ENCODE data around the gene TMEM116. TPM values are rescaled to one million over a fixed set of nuclear protein-coding genes. Genes with fewer than 3 reads are reported as not detected.

Gene TMEM116
- total RNA-seq, 2 donors from 2014 or later, result 4.6 to 8.0 TPM

GRCh38 chr12:112017041-112017440 is 4.1 kb upstream of the TMEM116 start:
- Histone ChIP-seq H3K4me1 (peaks cover 21% of the 10 kb centered on the region), H3K4me3 (no peak overlapping the region), H3K9me3 (no peaks in the 10 kb centered on the region), H3K27me3 (no peaks in the 10 kb centered on the region), H3K36me3 (replicated peaks in 1 of 2; ENCODE audit: insufficient read depth in 1 of 2, low read depth in 2 of 2) (peaks cover 0 to 5% of the 10 kb centered on the region in 2 donors), H3K27ac (no peak overlapping the region)
- 81 to 87% methylated on average over 1 of the region's 1 CpG for WGBS, 2 donors
- ATAC-seq, result no peak
- intact Hi-C loops (cut with DNase I), result no loop called here
- DNase-seq, result no peak
- TF ChIP-seq CTCF (IDR thresholded peaks at IDR 0.05) (no peak), POLR2A (IDR thresholded peaks at IDR 0.05) (no peak)

DNA sequence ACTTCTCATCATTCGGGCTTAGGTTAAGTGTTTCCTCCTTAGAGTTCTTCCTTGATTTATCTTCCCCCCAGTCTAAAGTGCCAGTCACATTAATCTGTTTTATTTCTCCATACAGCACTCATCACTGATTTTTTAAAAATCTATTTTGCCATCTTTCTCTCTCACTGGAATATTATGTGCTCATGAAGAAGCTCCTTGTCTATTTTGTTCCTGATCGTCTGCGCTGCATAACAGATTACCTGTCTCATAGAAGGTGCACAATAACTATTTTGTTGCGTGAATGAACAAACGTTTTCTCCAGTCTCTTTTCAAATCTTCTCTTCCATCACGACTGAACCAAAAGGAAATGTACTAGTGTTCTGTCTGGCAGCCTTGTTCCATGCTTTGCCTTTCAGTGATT is 3.0 kb upstream of the TMEM116 start:
- DNase-seq (no peak), ATAC-seq (no peak)
- peaks cover 0 to 5% of the 10 kb centered on the region in 2 donors for H3K36me3 ChIP-seq (replicated peaks in 1 of 2; ENCODE audit: insufficient read depth in 1 of 2, low read depth in 2 of 2)
- TF ChIP-seq CTCF (IDR thresholded peaks at IDR 0.05) (no peak), POLR2A (IDR thresholded peaks at IDR 0.05) (no peak)
- intact Hi-C loops (cut with DNase I), result no loop called here
- no peaks in the 10 kb centered on the region for H3K27me3 ChIP-seq
- H3K27ac ChIP-seq, result no peak overlapping the region
- H3K9me3 ChIP-seq, result no peaks in the 10 kb centered on the region
- no peak overlapping the region for H3K4me3 ChIP-seq
- WGBS, 2 donors, result 93% methylated on average over 6 of the region's 6 CpGs
- H3K4me1 ChIP-seq, result peaks cover 29% of the 10 kb centered on the region

- intact Hi-C loops (cut with DNase I), result no loop called here
- Histone ChIP-seq H3K4me1 (peaks cover 34% of the 10 kb centered on the region), H3K4me3 (peak overlapping the region; percentile 42 to 95)
Observed at GRCh38 chr12:112013601-112014402, 837 bp upstream of the TMEM116 start.

GRCh38 chr12:112011685-112012084 is 1.3 kb downstream of the TMEM116 start:
- 68 to 88% methylated on average over 8 of the region's 8 CpGs for WGBS, 2 donors

More at GRCh38 chr12:112013601-112014402, 837 bp upstream of the TMEM116 start:
- H3K36me3 ChIP-seq (replicated peaks in 1 of 2; ENCODE audit: insufficient read depth in 1 of 2, low read depth in 2 of 2), result no peaks in the 10 kb centered on the region
- TF ChIP-seq CTCF (IDR thresholded peaks at IDR 0.05) (peak in 2 of 7 experiments; percentile 1 to 5), POLR2A (IDR thresholded peaks at IDR 0.05) (peak; percentile 27 to 43 (median 28))
- no peaks in the 10 kb centered on the region for H3K27me3 ChIP-seq
- WGBS, 2 donors, result 0 to 1% methylated on average over 2 to 54 of the region's 54 CpGs
- H3K27ac ChIP-seq, result peak overlapping the region; percentile 86 to 98 (median 92)
- DNase-seq (peak; percentile 72 to 83 (median 82)), ATAC-seq (peak; percentile 51)
- H3K9me3 ChIP-seq, result no peaks in the 10 kb centered on the region

More at GRCh38 chr12:112011685-112012084, 1.3 kb downstream of the TMEM116 start:
- intact Hi-C loops (cut with DNase I), result no loop called here
- no peaks in the 10 kb centered on the region for H3K27me3 ChIP-seq
- peaks cover 33% of the 10 kb centered on the region for H3K4me1 ChIP-seq
- H3K4me3 ChIP-seq, result no peak overlapping the region
- no peak for ATAC-seq
- H3K36me3 ChIP-seq (replicated peaks in 1 of 2; ENCODE audit: insufficient read depth in 1 of 2, low read depth in 2 of 2), result no peaks in the 10 kb centered on the region
- DNase-seq, result no peak
- H3K9me3 ChIP-seq, result no peaks in the 10 kb centered on the region
- peak overlapping the region in 1 of 4 donors; percentile 98 for H3K27ac ChIP-seq
- no peak for TF ChIP-seq POLR2A (IDR thresholded peaks at IDR 0.05)
- TF ChIP-seq CTCF (IDR thresholded peaks at IDR 0.05), result no peak
